ENCODE measurements around the gene PHF21A.
"Not testable (repeated sequence)": the region's sequence is repeated elsewhere in the genome, so short reads cannot be mapped to it uniquely, and the experiment has no call there.

Gene PHF21A

DNA sequence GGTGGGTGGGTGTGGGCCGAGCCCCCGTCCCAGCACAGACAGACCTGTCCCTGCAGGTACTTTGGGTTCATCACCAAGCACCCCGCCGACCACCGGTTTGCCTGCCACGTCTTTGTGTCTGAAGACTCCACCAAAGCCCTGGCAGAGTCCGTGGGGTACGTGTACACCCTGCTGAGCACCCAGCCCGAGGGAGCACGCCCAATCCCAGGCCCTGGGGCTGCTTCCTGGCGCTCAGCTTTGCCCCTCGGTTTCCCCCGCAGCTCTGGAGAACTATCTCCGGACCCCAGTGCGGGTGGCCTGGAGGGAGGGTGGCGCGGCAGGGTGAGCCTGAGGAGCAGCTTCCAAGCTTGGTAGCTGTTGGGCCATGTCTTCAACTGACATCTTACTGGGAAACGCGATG is 216.2 kb downstream of the PHF21A start:
- no peak overlapping the region for H3K4me3 ChIP-seq (ENCODE audit: low read length)
- DNase-seq (ENCODE audit: low read depth, low spot score), result no peak
- H3K4me1 ChIP-seq (ENCODE audit: control insufficient read depth, insufficient read depth, low read length), result peaks cover 4% of the 10 kb centered on the region
- no CpG with 5 or more reads among the region's 19 CpGs for WGBS (ENCODE audit: insufficient coverage, insufficient read length)
- no peaks in the 10 kb centered on the region for H3K27me3 ChIP-seq (ENCODE audit: control insufficient read depth, insufficient read depth, low read length)
- no peaks in the 10 kb centered on the region for H3K9me3 ChIP-seq (ENCODE audit: control insufficient read depth, insufficient read depth, low read length)
- no peak overlapping the region for H3K27ac ChIP-seq (ENCODE audit: low read length)
- peaks cover 17% of the 10 kb centered on the region for H3K36me3 ChIP-seq (ENCODE audit: control insufficient read depth, insufficient read depth, low read length)

DNA sequence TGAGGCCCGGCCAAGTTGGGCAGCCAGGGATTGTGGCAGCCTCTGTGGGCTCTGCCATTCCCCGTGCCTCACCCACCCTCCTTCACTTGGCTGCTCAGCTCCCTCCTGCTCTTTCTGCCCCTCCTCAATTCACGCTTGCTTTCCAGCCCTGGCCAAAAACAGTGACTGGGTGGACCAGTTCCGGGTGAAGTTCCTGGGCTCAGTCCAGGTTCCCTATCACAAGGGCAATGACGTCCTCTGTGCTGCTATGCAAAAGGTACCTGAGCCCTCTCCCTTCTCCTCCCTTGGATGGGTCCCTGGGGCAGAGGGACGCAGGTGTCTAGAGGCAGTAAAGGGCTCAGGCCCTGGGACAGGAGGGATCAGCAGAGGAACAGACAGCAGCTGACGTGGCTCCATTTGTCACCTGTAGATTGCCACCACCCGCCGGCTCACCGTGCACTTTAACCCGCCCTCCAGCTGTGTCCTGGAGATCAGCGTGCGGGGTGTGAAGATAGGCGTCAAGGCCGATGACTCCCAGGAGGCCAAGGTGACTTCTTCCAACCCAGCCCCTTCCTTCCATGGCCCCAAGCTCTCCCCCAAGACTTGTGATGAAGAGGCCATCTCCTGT is 216.8 kb downstream of the PHF21A start:
- peaks cover 4% of the 10 kb centered on the region for H3K4me1 ChIP-seq (ENCODE audit: control insufficient read depth, insufficient read depth, low read length)
- peaks cover 13% of the 10 kb centered on the region for H3K36me3 ChIP-seq (ENCODE audit: control insufficient read depth, insufficient read depth, low read length)
- H3K4me3 ChIP-seq (ENCODE audit: low read length), result no peak overlapping the region
- WGBS (ENCODE audit: insufficient coverage, insufficient read length), result no CpG with 5 or more reads among the region's 15 CpGs
- no peak overlapping the region for H3K27ac ChIP-seq (ENCODE audit: low read length)
- no peaks in the 10 kb centered on the region for H3K27me3 ChIP-seq (ENCODE audit: control insufficient read depth, insufficient read depth, low read length)
- H3K9me3 ChIP-seq (ENCODE audit: control insufficient read depth, insufficient read depth, low read length), result no peaks in the 10 kb centered on the region
- DNase-seq (ENCODE audit: low read depth, low spot score), result no peak

DNA sequence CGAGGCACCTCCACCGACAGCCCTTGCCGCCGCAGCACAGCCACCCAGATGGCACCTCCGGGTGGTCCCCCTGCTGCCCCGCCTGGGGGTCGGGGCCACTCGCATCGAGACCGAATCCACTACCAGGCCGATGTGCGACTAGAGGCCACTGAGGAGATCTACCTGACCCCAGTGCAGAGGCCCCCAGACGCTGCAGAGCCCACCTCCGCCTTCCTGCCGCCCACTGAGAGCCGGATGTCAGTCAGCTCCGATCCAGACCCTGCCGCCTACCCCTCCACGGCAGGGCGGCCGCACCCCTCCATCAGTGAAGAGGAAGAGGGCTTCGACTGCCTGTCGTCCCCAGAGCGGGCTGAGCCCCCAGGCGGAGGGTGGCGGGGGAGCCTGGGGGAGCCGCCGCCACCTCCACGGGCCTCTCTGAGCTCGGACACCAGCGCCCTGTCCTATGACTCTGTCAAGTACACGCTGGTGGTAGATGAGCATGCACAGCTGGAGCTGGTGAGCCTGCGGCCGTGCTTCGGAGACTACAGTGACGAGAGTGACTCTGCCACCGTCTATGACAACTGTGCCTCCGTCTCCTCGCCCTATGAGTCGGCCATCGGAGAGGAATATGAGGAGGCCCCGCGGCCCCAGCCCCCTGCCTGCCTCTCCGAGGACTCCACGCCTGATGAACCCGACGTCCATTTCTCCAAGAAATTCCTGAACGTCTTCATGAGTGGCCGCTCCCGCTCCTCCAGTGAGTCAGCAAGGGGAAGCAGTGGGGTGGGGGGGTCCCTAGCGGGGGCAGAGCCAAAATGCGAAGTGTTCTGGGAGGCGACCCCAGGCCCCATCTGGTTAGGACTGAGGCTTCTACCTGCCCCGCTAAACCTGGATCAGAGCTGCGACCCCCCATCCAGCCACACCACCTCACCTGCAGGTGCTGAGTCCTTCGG is 218.5 kb downstream of the PHF21A start:
- WGBS (ENCODE audit: insufficient coverage, insufficient read length), result no CpG with 5 or more reads among the region's 56 CpGs
- Histone ChIP-seq H3K36me3 (ENCODE audit: control insufficient read depth, insufficient read depth, low read length) (peaks cover 12% of the 10 kb centered on the region), H3K4me3 (ENCODE audit: low read length) (no peak overlapping the region), H3K27ac (ENCODE audit: low read length) (no peak overlapping the region), H3K27me3 (ENCODE audit: control insufficient read depth, insufficient read depth, low read length) (no peaks in the 10 kb centered on the region), H3K4me1 (ENCODE audit: control insufficient read depth, insufficient read depth, low read length) (peaks cover 4% of the 10 kb centered on the region), H3K9me3 (ENCODE audit: control insufficient read depth, insufficient read depth, low read length) (no peaks in the 10 kb centered on the region)
- no peak for DNase-seq (ENCODE audit: low read depth, low spot score)

DNA sequence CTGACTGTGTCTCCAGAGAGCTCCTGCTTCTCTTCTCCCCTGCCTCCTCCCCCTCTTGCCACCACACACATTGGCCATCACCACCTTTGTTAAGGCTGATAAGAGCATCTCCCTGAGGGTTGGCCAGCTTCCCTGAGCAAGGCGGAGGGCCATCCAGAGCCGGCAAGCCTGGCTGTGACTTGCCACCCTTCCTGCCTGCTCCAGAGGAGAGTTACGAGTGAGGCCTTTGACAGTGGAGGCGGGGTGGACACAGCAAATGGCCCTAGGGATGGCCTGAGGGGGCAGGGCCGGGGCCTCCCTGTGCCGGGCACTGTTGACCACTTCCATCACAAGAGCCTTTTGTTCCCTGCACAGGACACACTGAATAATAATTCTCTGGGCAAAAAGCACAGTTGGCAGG is 219.6 kb downstream of the PHF21A start:
- peaks cover 7% of the 10 kb centered on the region for H3K4me1 ChIP-seq (ENCODE audit: control insufficient read depth, insufficient read depth, low read length)

DNA sequence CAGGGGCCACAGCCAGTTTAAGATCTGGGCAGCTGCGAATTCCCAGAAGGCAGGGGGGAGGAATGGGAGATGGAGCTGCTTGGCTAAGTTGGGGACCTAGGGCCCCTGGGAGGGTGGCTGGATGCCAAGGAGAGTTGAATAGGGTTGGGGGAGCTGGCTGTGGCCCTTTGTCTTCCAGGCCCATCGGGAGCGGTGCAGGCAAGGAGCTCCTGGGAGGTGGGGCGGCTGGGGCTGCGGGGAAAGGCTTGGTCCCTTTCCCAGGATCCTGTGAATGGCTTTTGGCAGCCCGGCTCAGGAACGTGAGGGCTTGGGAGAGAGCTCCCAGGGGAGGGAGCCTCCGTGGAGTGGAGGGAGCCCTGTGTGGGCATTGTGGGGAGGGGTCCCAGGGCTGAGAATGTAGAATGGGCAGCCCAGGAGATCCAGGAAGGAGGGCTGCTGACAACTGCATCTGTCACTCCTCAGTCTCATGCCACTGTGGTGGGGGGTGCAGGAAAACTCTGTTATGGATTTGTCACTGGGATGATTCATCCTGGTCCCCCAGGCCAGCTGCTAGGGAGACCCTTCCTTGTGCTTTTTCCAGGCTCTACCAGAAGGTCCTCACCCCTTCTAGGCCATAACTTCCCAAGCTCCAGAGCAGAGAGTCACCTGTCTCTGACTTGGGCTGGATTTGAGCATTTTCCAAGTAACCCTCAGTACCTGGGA is 220.2 kb downstream of the PHF21A start:
- Histone ChIP-seq H3K36me3 (ENCODE audit: control insufficient read depth, insufficient read depth, low read length) (peaks cover 12% of the 10 kb centered on the region), H3K4me3 (ENCODE audit: low read length) (no peak overlapping the region; the same call in 1 of the 2 replicates), H3K27ac (ENCODE audit: low read length) (no peak overlapping the region), H3K4me1 (ENCODE audit: control insufficient read depth, insufficient read depth, low read length) (peaks cover 8% of the 10 kb centered on the region), H3K27me3 (ENCODE audit: control insufficient read depth, insufficient read depth, low read length) (no peaks in the 10 kb centered on the region), H3K9me3 (ENCODE audit: control insufficient read depth, insufficient read depth, low read length) (no peaks in the 10 kb centered on the region)
- no CpG with 5 or more reads among the region's 8 CpGs for WGBS (ENCODE audit: insufficient coverage, insufficient read length)
- DNase-seq (ENCODE audit: low read depth, low spot score), result no peak

More for the DNA sequence above, 219.6 kb downstream of the PHF21A start:
- peaks cover 12% of the 10 kb centered on the region for H3K36me3 ChIP-seq (ENCODE audit: control insufficient read depth, insufficient read depth, low read length)
- no peak overlapping the region for H3K4me3 ChIP-seq (ENCODE audit: low read length)
- H3K9me3 ChIP-seq (ENCODE audit: control insufficient read depth, insufficient read depth, low read length), result no peaks in the 10 kb centered on the region
- no peak overlapping the region for H3K27ac ChIP-seq (ENCODE audit: low read length)
- no CpG with 5 or more reads among the region's 6 CpGs for WGBS (ENCODE audit: insufficient coverage, insufficient read length)
- DNase-seq (ENCODE audit: low read depth, low spot score), result no peak
- H3K27me3 ChIP-seq (ENCODE audit: control insufficient read depth, insufficient read depth, low read length), result no peaks in the 10 kb centered on the region

DNA sequence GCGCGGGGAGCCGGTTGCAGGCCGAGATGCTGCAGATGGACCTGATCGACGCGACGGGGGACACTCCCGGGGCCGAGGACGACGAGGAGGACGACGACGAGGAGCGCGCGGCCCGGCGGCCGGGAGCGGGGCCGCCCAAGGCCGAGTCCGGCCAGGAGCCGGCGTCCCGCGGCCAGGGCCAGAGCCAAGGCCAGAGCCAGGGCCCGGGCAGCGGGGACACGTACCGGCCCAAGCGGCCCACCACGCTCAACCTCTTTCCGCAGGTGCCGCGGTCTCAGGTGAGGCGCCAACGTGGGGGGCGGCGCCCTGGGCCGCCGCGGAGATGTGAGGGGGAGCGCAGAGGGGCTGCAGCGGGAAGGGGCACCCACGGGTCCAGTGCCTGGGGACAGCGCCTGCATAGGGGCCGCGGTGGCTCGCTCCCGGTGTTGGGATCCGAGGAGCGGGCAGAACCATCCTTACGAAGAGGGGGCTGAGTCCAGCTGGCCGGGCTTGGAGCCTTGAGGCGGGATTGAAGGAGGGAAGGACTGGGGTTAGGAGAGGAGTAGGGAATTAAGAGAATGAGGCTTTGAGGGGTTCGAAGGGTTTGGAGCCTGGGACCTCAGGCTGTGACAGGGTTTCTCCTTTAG is 221.0 kb downstream of the PHF21A start:
- no CpG with 5 or more reads among the region's 59 CpGs for WGBS (ENCODE audit: insufficient coverage, insufficient read length)
- H3K4me3 ChIP-seq (ENCODE audit: low read length), result peak overlapping the region; percentile 55; the same call in 1 of the 2 replicates
- not testable (repeated sequence) for H3K27ac ChIP-seq (ENCODE audit: low read length); H3K9me3 ChIP-seq (ENCODE audit: control insufficient read depth, insufficient read depth, low read length); DNase-seq (ENCODE audit: low read depth, low spot score); H3K27me3 ChIP-seq (ENCODE audit: control insufficient read depth, insufficient read depth, low read length)
- peaks cover 11% of the 10 kb centered on the region for H3K4me1 ChIP-seq (ENCODE audit: control insufficient read depth, insufficient read depth, low read length)
- peaks cover 12% of the 10 kb centered on the region for H3K36me3 ChIP-seq (ENCODE audit: control insufficient read depth, insufficient read depth, low read length)

DNA sequence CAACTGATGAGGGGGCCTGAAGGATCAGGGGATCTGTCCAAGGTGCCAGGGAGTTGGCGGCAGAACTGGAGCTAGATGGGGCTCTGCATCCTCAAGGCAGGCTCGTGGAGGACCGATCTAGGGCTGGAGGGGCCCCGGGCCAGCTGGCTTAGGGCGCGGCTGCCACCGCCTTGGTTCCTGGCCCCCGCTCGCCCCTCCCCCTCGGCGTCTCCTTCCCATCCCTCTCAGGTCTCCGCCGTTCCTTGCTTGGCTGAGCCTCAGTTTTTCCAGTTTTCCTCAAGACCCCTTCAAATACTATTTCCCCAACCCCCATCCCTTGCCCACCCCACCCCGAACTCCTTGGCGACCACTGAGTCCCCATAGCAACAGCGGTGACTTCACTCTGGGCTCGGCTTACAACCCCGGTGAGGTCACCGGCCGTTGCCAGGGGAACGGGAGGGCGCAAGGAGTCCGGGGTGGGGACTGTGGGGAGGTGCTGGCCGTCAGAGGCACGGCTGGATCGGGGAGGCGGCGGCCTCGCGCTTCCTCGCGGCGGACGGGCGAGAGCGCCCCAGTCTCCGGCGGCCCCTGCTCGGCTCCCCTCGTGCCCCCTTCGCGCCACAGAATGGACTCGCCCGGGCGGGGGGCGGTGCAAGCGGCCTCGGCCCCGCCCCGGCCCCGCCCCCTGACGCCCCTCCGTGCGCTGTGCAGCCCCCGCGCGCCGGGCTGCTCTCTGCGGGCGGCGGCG is 221.6 kb downstream of the PHF21A start:
- no peaks in the 10 kb centered on the region for H3K27me3 ChIP-seq (ENCODE audit: control insufficient read depth, insufficient read depth, low read length)
- peak; percentile 76 for DNase-seq (ENCODE audit: low read depth, low spot score)
- WGBS (ENCODE audit: insufficient coverage, insufficient read length), result no CpG with 5 or more reads among the region's 62 CpGs

DNA sequence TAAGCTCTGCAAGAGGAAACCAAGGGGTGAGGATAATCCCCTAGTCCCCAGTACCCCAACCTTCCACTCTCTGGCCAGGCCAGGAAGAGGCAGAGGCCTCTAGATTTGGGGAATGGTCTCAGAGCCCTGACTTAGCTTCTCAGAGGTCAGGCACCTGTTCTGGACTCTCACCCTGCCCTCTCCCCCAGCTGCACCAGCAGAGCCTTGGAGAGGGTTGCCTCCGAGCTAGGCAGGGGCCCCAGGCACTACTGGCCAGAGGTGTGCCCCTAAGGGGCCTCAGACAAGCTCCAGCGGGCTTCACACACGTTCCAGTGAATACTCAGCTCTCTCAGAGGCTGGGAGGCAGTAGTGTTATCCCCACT is 222.2 kb downstream of the PHF21A start:
- H3K4me1 ChIP-seq (ENCODE audit: control insufficient read depth, insufficient read depth, low read length), result peaks cover 11% of the 10 kb centered on the region
- H3K27ac ChIP-seq (ENCODE audit: low read length), result no peak overlapping the region
- WGBS (ENCODE audit: insufficient coverage, insufficient read length), result no CpG with 5 or more reads among the region's 3 CpGs
- peaks cover 8% of the 10 kb centered on the region for H3K36me3 ChIP-seq (ENCODE audit: control insufficient read depth, insufficient read depth, low read length)
- no peak overlapping the region for H3K4me3 ChIP-seq (ENCODE audit: low read length)
- no peaks in the 10 kb centered on the region for H3K9me3 ChIP-seq (ENCODE audit: control insufficient read depth, insufficient read depth, low read length)
- DNase-seq (ENCODE audit: low read depth, low spot score), result no peak
- H3K27me3 ChIP-seq (ENCODE audit: control insufficient read depth, insufficient read depth, low read length), result no peaks in the 10 kb centered on the region

More for the DNA sequence above, 221.6 kb downstream of the PHF21A start:
- H3K9me3 ChIP-seq (ENCODE audit: control insufficient read depth, insufficient read depth, low read length), result no peaks in the 10 kb centered on the region
- peaks cover 11% of the 10 kb centered on the region for H3K4me1 ChIP-seq (ENCODE audit: control insufficient read depth, insufficient read depth, low read length)
- H3K27ac ChIP-seq (ENCODE audit: low read length), result no peak overlapping the region
- H3K4me3 ChIP-seq (ENCODE audit: low read length), result peak overlapping the region; percentile 33; the same call in 1 of the 2 replicates
- peaks cover 12% of the 10 kb centered on the region for H3K36me3 ChIP-seq (ENCODE audit: control insufficient read depth, insufficient read depth, low read length)

DNA sequence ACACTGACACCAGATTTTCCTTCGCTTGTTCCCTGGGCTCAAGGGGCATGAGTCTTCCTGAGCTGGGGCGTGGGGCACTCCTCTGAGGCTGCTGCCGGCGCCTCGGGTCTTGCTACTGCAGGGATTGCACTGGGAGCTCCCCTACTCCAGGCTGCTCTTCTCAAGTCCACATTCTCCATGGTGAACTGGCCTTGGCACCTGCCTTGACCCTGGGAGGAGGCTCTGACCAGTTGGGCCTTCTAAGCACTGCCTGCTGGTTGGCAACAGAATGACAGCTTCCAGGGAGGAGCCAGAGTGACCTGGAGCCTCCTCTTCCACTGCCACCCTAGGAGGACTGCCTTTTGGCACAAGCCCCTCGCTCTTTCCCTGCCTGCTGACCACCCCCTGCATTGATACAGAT is 223.7 kb downstream of the PHF21A start:
- Histone ChIP-seq H3K27ac (ENCODE audit: low read length) (no peak overlapping the region), H3K36me3 (ENCODE audit: control insufficient read depth, insufficient read depth, low read length) (no peaks in the 10 kb centered on the region), H3K9me3 (ENCODE audit: control insufficient read depth, insufficient read depth, low read length) (no peaks in the 10 kb centered on the region), H3K27me3 (ENCODE audit: control insufficient read depth, insufficient read depth, low read length) (no peaks in the 10 kb centered on the region), H3K4me1 (ENCODE audit: control insufficient read depth, insufficient read depth, low read length) (peaks cover 11% of the 10 kb centered on the region), H3K4me3 (ENCODE audit: low read length) (no peak overlapping the region)
- no CpG with 5 or more reads among the region's 6 CpGs for WGBS (ENCODE audit: insufficient coverage, insufficient read length)
- no peak for DNase-seq (ENCODE audit: low read depth, low spot score)
